HG03354 (cell line): ENCODE results near the gene APOB.

Source experiments
- ATAC-seq: cut with Tn5 transposase; IDR thresholded peaks from one replicate; pipeline ENCODE4 v1.9.1; 2021; ENCODE audit warnings: mild to moderate bottlenecking; ENCODE audit not compliant: unreplicated experiment, poor library complexity, severe bottlenecking

APOB gene

DNA sequence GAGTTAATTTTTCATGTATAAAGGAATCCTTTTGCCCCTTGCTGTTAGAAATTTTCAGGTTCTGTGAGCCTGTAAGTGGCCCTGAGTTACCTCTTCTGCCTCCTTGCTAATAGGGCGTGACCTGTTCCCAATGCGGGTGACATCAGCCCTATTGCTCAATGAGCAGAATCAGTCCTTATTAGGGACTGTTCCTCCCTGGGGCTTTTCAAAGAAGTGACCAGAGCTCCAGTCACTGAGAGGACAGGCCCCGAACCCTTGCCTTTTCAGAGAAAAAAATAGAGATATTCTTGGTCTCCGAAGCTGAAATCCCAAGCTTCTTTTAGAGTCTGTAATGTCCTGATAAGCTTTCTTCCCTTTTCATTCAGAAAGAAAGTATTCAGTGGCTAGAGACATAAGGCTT, 8.2 kb upstream of the APOB start:
- ATAC-seq, result no peak

DNA sequence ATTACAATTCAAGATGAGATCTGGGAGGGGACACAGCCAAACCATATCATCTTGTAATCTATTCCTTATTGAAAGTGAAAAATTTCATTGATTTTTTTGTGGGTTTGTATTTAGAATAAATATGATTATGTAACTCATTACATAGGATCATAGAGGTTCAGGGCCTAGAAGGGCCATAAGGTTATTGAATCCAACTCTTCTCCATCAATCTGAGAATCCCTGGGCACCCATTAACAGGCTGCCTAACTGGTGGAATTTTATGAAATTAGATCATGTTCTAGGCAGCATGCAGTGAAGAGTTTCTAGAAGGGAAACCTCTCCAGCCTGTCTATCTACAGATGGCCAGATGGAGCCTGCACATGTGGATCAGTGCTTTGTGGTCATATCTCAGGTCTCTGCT, 6.3 kb upstream of the APOB start:
- no peak for ATAC-seq

DNA sequence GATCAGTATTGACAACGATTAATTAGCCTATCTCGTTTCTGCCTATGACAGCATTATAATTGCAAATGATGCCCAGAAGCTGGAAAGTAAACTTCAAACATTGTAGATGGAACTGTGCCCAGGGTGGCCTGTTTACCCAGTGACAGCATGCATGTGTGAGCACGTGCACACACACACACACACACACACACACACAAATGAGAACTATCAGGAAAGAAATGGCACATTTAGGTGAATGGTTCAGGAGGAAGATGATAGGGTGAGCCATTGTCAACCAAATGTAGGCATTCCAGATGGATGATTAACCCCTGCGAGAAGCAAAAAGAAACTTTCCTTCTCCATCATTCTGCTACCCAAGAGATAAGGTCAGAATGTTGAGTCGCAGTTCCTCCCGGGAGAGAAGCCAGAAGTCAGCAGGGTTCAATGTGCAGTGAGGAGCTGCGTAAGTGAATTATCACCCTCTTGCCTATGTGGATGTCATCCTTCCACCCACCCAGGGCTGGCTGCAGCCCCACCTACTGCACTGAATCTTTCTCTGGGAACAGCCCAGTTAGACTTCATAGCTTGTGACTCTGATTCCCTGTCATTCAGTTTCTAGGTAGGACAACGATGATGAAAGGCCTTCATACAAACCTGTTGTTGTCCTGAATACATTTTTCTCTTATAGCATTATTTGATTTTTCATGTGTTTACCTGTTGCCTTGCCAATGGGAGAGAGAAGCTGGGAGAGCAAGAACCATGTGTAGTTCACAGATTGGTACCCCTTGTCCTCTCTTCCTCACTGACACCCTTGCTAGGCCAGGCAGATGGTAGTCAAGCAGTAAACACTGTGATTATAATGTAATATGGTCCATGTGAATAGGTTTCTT, 3.5 kb upstream of the APOB start:
- no peak for ATAC-seq

DNA sequence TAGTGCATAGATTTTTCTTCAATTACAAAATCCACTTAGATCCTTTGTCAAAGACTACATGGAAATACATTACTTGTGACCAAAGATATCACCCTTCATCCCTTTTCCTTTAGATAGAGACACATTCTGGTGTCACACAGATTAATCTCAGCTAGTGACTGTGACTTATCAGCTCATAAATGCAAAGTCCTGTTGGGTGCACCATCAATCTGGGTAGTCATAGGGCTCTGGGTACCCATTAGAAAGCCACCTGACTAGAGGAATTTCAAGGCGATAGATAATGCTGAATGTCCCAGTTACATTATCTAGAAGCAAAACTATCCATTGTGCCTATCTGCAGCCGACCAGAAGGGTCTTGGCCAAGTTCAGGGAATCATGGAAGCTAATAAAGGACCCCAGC, 2.6 kb upstream of the APOB start:
- no peak for ATAC-seq

DNA sequence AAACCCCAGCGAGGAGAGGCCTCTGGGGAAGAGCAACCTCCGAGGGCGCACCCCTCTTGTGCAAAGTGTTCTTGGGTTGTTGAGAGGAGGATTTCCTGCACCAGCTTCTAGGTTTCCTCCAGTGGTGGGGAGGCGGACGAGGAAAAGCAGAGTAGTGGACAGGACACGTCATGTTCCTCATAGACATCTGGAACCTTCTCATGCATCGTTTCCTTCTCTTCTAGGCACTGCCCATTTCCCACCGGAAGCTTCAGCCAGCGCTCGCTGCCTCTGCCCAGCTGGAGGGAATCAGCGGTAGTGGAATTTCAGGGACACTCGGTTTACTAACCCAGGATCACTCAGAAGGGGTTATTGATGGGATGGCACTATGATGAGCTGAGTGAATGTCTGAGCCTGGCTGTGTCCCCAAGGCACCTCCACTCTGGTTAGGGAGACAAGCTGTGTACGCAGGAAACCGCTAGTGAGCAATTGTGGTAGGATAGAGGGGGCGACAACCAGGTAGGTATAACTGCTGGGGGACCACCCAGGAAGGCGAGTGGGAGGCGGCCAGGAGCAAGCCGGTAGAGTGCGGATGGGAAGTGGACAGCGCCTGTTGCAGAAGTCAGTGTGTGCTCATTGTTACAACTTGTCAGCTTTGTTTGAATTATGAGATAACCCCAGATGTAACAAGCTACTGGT, 960 bp upstream of the APOB start:
- ATAC-seq, result no peak

DNA sequence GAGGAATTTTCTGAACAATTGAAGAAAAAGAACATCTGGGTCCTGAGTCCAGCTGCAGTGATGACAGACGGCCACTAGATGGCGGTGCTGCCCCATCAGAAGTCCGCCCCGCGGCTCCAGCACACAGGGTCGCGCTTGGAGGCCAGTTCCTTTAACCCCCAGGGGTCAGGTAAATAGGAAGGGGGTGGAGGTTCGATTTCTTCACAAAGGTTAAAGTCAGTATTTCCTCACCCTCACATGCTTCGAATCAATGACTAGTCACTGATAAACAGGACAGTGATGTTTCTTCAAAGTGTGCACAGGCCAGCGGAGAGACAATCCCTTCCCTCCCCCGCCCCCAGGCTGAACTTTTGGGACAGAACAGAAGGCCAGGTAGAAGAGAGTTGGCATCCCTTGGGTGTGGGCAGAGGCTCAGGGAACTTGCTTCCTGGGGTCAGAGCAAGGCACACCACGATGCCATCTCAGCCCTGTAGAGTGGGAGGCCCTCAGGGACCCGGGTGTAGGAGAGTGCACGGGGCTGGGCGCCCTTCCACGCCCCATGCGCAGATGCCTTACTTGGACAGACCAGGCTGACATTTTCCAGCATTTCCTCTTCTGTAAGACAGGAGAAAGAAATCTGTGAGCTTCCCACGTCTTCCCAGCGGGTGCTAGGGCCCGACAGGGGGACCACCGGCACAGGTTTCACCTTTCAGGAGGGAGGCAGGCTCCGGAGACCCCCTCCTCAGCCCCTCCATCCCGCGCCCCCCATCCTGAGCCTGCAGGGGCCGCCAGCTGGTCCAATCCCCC, 722 bp downstream of the APOB start:
- peak; percentile 81 for ATAC-seq

DNA sequence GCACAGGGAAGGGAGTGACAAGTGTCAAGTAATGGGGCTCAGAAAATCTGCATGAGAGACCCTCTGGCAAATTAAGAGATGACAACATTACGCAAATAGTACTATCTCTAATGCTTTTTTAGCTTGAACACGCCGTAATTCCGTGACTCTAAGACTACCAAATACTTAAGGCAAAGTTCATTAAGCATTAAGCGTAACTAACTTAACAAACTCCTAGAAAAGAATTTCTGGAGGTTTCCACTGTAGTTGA, 1.2 kb downstream of the APOB start:
- ATAC-seq, result no peak

DNA sequence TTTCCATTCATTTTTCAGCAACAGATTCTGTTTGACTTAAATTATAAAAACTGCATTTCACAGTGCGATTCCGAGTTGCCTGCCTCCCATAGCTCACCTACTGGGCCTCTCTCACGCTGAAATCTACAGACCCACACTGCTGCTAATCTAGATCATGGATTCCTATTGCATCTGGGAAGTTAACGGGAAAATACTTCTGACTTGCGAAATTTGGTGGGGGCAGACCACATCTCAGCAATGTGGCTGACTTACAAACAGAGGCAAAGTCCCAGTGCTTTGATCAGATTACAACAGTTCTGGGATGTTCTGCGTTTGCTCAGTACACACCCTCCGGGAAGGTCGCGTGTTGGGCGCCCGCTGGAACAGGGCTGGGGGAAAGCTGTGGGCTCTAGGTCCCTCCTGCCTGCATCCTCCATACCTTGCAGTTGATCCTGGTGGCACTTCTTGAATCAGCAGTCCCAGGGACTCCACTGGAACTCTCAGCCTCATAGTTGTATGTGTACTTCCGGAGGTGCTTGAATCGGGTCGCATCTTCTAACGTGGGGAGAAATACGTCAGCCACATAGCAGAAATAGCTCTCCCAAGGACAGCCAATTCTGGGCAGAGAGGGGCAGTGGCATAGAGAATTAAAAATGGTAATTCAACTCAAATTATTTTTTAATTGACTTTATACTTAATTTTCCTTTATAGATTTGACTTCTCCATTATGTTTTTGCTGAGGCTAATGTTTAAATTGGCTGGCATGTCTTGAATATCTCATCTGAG, 1.7 kb downstream of the APOB start:
- ATAC-seq, result no peak

DNA sequence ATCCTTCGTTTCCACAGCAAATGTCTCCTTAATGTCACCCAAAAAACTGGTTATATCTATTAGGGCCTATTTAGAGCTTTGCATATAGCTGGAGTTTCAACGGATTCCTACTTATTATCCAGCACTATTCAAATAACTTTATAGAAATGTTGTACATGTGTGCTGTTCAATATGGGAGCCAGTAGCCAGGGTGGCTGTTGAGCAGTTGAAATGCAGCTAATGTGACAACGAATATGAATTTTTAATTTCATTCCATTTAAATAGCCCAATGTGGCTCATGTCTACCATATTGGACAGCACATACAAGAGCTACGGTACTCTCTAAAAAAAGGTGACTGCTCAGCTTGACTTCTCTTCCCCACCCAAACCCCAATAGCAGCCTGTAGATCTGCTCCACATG, 2.4 kb downstream of the APOB start:
- ATAC-seq, result no peak

DNA sequence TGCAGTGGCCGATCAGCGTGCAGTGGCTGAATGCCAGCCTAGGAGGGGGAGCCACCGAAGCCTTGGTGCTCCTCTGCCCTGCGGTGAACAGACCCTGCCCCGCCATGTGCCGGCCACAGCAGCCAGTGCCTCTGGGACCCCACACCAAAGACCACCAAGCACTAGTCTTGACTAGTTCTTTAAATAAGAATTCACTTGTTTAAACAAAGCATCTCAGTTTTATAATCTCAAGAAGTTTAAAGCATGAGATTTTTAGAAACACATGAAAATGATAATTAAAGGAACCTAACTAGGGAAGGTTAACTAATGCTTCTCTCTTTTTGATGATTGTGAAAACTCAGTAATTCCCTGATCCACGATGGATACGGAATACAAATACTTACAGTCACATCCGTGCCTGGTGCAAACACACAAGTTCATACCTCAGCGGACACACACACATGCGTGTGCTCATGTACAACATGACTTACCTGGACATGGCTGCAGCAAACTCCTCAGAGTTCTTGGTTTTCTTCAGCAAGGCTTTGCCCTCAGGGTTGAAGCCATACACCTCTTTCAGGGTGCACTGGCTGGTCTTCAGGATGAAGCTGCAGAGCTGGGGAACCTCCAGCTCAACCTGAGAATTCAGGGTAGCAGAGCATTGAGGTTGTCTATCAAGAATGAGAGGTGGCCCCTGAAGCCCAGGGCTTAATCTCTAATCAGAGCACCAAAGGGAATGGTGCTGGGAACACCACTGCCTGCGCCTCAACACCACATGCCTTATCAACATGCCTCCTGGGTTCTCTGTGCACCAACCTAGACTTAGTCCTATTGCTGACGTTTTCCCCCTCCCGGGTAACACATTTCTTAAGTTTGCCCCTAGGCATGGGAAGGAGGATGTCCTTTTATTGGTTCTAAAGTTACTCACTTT, 3.1 kb downstream of the APOB start:
- ATAC-seq, result no peak

DNA sequence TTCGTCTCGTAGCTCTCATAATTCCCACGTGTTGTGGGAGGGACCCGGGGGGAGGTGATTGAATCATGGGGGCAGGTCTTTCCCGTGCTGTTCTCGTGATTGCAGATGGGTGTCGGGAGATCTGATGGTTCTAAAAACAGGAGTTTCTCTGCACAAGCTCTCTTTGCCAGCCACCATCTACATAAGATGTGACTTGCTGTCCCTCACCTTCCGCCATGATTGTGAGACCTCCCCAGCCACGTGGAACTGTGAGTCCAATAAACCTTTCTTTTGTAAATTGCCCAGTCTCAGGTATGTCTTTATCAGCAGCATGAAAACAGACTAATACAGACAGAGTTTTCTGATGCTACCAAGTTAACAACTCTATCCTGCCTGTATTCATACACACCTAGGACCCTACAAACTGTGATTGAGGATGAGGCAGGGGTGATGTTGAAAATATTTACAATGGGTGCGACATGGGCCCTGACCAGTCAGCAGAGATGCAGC, 3.9 kb downstream of the APOB start:
- no peak for ATAC-seq

DNA sequence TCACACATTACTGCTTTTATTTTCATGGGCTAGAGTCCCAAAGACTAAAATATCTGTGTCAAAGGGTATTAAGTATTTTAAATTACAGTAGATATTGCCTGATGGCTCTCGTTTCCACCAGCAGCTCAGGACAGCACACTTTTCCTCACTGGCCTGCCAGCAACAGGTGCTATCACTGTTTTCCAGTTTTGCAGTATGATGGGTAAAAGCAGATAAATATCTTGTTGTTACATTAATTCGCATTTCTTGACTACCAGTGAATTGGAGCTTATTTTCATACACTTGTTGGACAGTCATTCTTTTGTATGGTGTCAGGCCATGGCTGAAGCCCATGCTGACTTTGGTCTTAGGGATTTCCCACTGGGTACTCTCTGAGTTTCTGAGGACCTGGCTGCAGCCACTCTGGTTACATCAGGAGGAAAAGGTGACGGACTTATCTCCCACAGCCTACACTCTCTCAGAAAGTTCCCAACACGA, 4.8 kb downstream of the APOB start:
- no peak for ATAC-seq

DNA sequence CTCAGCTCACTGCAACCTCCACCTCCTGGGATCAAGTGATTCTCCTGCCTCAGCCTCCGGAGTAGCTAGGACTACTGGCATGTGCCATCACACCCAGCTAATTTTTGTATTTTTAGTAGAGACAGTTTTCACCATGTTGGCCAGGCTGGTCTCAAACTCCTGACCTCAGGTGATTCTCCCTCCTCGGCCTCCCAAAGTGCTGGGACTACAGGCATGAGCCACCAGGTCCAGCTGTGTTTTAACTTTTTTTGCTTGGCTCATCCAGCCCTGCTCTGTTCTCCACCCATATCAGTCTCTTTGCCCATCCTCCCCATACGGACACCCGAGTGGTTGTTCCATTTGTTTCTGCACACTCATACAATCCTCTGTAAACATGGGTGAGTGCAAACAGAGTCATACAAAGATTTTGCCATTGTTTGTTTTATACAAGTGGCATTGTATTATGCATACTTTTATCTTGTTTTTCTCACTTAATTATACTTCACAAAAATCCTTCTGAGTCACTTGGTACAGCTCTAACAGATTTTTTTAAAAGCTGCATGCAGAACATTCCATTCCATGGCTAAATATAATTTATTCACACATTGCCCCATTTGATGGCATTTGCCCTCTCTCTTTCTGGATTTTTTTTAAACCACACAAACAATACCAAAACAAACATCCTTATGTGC, 5.3 kb downstream of the APOB start:
- ATAC-seq, result no peak

DNA sequence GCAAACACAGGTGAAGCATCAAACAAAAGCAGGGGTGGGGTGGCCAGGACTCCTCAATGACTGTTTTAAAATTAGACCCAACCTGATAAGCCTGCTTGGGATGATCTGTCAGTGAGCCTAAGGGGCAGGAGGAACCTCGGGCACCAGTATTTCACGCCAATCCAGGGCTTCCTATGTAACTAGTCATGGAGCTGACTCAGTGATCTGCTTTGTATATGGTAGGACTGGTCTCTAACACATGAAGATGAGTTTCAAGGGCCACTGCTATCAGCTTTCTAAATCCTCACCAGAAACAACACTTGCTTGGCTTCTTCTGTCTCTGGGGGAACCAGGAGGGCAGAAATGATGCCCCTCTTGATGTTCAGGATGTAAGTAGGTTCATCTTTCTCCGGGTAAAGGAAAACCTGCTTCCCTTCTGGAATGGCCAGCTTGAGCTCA, 6.2 kb downstream of the APOB start:
- no peak for ATAC-seq

DNA sequence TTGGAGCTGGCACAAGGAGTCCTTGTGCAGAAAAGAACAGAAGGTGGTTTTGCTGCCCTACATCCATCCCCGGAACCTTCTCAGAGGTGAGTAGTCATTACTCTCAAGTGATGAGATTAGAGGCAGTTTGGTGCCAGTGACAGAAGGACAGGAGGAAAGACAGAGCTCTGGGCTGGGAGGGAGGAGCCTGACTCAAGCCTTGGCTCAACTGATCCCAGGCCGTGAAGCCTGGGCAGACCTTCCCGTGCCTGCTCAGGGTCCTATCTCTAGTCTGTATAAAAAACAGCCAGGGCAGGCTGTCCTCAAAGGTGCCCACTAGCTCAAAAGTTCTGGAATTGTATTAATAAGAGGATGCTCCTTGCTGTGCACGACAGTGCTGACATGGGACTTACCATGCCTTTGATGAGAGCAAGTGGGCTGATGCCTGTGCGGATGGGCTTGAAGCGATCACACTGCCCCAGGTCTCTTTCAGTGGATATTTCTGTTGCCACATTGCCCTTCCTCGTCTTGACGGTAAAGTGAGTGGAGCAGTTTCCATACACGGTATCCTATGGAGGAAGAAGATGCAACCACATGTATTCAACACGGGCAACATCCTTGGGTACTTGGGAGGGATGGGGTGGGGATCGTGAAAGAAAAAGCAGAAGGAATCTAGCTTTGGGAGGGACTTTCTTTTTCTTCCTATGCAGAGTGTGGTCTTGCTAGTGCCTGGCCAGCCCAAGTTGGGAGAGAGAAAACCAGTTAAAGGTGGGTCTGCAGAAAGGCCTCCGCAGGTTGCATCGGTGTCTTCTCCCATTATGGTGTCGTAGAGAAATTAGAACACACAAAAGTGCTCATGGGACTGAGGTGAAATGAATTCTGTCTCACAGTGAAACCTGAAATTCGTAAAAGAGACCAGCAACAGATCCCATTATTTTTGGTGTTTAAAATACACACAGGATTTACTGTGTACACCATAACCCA, 6.9 kb downstream of the APOB start:
- ATAC-seq, result no peak

DNA sequence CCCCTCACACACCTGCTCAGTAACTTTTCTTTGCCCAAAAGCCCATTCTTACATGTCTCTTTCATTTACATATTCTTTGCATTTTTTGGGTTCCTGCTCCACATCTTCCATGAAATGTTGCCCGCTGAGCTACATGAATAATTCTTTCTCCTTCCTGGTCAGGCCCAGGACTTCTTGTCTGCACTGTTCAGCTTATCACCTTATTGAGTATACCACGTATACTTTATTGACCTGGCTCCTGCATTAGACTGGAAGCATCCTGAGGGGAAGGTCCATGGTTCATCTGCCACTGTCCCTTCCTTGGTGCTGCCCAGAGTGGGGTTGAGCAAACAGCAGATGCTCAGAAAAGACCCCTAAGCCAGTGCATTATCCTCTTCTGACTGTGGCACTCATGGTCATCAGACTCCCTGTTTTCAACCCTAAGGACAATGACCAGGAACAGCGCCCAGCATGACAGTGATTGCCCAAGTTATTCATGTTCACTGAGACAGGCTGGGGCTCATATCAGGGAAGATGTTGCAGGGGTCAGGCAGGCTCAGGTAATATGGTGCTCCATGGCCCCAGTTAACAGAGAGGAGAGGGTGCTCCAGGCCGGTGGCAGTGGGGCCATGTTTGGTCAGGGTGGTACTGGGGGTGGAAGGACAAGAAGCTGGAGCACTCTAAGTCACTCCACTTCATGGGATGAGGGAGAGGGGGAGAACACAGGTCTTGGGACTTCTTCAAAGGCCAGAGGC, 7.7 kb downstream of the APOB start:
- ATAC-seq, result no peak
